Ovary (tissue), 9 donors: ENCODE results near the gene RAB10. TPM values are rescaled to one million over a fixed set of nuclear protein-coding genes. Genes with fewer than 3 reads are reported as not detected.

ENCODE experiments used
- DNase-seq, 5 donors: peaks; one replicate each; pipeline ENCODE4 v3.0.0-alpha.2; 2019 to 2020
- H3K27ac ChIP-seq, 2 donors: fragments of 200-600 bp; one replicate each; pipeline versions ENCODE4 v1.5.1 to v1.8.0; 2019 to 2022
- H3K27me3 ChIP-seq: fragments of 200-600 bp; one replicate; pipeline ENCODE4 v1.8.0; 2022
- H3K36me3 ChIP-seq: fragments of 200-600 bp; sonication (generic); one replicate; pipeline ENCODE4 v1.5.1; 2019
- H3K4me1 ChIP-seq: one replicate; pipeline ENCODE4 v1.8.1; 2013; ENCODE audit warnings: mild to moderate bottlenecking, moderate library complexity; ENCODE audit not compliant: insufficient read depth
- H3K4me3 ChIP-seq: fragments of 200-600 bp; sonication (generic); one replicate; pipeline ENCODE4 v1.5.1; 2017
- H3K9me3 ChIP-seq, 2 donors: fragments of 200-600 bp in 1 of 2; sonication (generic) in 1 of 2; one replicate each; pipeline versions ENCODE4 v1.5.1 to v1.8.1; 2013 to 2019; ENCODE audit warnings: mild to moderate bottlenecking in 1 of 2, moderate library complexity in 1 of 2
- EP300 ChIP-seq: sonication (generic); formaldehyde crosslinking; IDR thresholded peaks from one replicate; pipeline ENCODE4 v1.6.1; 2017; ENCODE audit warnings: antibody characterized with exemption
- POLR2A ChIP-seq: fragments of 450-650 bp; IDR thresholded peaks from one replicate; pipeline ENCODE4 v1.6.1; 2017; ENCODE audit warnings: antibody characterized with exemption, mild to moderate bottlenecking, moderate library complexity
- WGBS, 3 donors: extraction: QIAGEN DNeasy Blood & Tissue Kit in 1 of 3; methylation state at CpG; one replicate each; pipeline versions ENCODE4 v1.1.5 to v1.1.7; 2013 to 2017; 5-methylcytosine and 5-hydroxymethylcytosine counted together
- intact Hi-C, 4 donors: fragments of 100-400 bp; cut with DNase I; formaldehyde crosslinking; loops; one replicate each; pipeline versions ENCODE4 v1.11.0 to v1.15.1; 2022 to 2023
- polyA plus RNA-seq, 2 donors: library from polyadenylated mRNA; stranded (reverse); fragments of 200-250 nt in 1 of 2; fragments of 350-450 nt in 1 of 2; fragmentation: Illumina TruSeq in 1 of 2; extraction: RNeasy Lipid Tissue Mini Kit (QIAGEN cat#74804) in 1 of 2; gene quantifications; one replicate each; pipeline ENCODE4 v1.2.3, GENCODE V29; 2013 to 2014
- total RNA-seq, 7 donors: library from RNA; depleted of rRNA in 2 of 7; stranded (reverse); fragments of >200 nt in 2 of 7; fragmentation: NEBNext Ultra II Directional in 3 of 7; extraction: Animal tissue kit (Norgen Biotek cat#: 25700) in 3 of 7; gene quantifications; one replicate each; pipeline versions ENCODE4 v1.1.0 to v1.2.4, GENCODE V29; 2016 to 2023
- TF ChIP-seq, protein P1 (sequence below), 3 donors: fragments of 450-650 bp in 2 of 3; fragments of 200-600 bp in 1 of 3; IDR thresholded peaks; one replicate each; pipeline versions ENCODE4 v1.5.1 to v1.8.0; 2016 to 2022; ENCODE audit warnings: antibody characterized with exemption in 3 of 3, mild to moderate bottlenecking in 1 of 3
- donor health status: DM: no; HTN: no; CAD: no; lungs with moderate emphysema.
- donor health status: DM: no; HTN: no; CAD: no.
- donor health status: Bipolar disorder and iron deficiency.
- donor health status: DM: yes; HTN: yes; CAD: no.
- donor health status: DM: no; HTN: no; CAD: no.
- donor health status: DM: yes; HTN: yes; CAD: no.

Gene RAB10
- total and polyA plus RNA-seq, 9 donors: 37.6 to 112 (median 93.6) TPM

DNA sequence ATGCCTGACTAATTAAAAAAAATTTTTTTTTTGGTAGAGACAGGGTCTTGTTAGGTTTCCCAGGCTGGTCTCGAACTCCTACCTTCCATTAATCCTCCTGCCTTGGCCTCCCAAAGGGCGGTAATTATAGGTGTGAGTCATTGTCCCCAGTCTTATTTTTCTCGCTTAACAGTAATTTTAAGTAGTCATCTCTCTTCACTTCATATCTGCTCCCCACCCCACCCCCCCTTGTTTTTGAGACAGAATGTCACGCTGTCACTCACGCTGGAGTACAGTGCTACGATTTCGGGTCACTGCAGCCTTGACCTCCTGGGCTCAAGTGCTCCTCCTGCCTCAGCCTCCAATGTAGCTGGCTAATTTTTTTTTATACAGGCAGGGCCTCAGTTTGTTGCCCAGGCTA, 27.7 kb downstream of the RAB10 start:
- Histone ChIP-seq H3K9me3 (no peaks in the 10 kb centered on the region), H3K4me3 (no peak overlapping the region), H3K36me3 (no peaks in the 10 kb centered on the region), H3K27me3 (no peaks in the 10 kb centered on the region), H3K27ac (no peak overlapping the region), H3K4me1 (peaks cover 8% of the 10 kb centered on the region)
- TF ChIP-seq POLR2A (no peak), EP300 (no peak)
- no peak for DNase-seq
- intact Hi-C loops: no loop called here
- WGBS, 3 donors: 75 to 85% (median 77%) methylated on average over 7 of the region's 7 CpGs

DNA sequence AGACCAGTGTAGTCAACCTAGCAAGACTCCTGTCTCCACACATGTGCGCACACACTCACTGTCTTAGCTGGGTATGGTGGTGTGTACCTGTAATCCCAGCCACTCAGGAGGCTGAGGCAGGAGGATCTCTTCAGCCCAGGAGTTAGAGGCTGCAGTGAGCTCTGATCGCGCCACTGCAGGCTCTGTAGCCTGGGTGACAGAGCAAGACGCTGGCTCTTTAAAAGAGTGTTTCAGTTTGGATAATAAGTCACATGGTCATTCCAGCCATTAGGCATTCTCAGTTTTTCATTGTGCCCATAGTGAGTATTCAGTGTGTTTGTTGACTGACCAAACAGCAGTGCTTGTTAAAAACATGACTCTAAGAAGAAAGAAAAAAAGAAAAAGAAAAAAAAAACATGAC, 31.0 kb downstream of the RAB10 start:
- Histone ChIP-seq H3K36me3 (no peaks in the 10 kb centered on the region), H3K4me1 (peaks cover 10% of the 10 kb centered on the region), H3K9me3 (no peaks in the 10 kb centered on the region), H3K27ac (no peak overlapping the region), H3K27me3 (no peaks in the 10 kb centered on the region), H3K4me3 (no peak overlapping the region)
- intact Hi-C loops: no loop called here
- WGBS, 3 donors: 95 to 97% (median 97%) methylated on average over 4 of the region's 4 CpGs
- DNase-seq: no peak
- TF ChIP-seq POLR2A (no peak), EP300 (no peak)
- TF ChIP-seq, protein P1, sequence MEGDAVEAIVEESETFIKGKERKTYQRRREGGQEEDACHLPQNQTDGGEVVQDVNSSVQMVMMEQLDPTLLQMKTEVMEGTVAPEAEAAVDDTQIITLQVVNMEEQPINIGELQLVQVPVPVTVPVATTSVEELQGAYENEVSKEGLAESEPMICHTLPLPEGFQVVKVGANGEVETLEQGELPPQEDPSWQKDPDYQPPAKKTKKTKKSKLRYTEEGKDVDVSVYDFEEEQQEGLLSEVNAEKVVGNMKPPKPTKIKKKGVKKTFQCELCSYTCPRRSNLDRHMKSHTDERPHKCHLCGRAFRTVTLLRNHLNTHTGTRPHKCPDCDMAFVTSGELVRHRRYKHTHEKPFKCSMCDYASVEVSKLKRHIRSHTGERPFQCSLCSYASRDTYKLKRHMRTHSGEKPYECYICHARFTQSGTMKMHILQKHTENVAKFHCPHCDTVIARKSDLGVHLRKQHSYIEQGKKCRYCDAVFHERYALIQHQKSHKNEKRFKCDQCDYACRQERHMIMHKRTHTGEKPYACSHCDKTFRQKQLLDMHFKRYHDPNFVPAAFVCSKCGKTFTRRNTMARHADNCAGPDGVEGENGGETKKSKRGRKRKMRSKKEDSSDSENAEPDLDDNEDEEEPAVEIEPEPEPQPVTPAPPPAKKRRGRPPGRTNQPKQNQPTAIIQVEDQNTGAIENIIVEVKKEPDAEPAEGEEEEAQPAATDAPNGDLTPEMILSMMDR (IDR thresholded peaks at IDR 0.05): no peak

DNA sequence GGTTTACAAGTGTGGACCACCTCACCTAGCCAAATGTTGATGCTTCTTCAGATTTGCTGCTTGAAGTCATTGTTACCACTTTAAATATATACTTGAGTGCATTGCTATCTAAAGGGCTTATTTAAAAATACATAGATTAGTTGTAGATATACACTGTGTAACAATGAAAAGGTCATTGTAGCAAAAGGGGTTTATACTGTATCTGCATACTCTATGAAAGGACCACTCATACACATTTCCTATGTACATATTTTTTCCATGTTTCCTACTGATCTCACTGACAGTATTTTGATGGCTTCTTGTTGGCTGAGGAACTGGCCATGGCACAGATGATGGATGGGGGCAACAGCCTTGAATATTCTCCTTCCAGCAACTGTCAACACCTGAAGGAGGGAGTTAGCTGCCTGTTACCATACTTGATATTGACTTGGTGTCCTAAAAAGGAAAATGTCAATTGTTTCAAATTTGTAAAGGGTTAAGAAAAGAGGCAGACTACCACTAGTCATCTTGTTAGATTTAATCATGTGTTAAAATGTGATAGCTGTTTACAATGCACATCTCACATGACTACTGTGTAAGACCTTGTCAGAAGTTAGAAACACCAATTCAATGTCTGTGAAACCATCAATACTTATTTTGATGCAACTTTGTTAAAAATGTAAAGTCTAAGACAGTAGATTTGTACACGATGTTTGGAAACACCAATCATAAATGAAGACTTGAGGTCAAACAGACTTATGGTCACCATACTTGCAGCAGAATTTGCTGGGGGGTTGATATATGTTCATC, 33.5 kb downstream of the RAB10 start:
- Histone ChIP-seq H3K36me3 (no peaks in the 10 kb centered on the region), H3K4me3 (no peak overlapping the region), H3K9me3 (no peaks in the 10 kb centered on the region), H3K27ac (no peak overlapping the region), H3K4me1 (peaks cover 9% of the 10 kb centered on the region), H3K27me3 (no peaks in the 10 kb centered on the region)
- DNase-seq: no peak
- WGBS, 3 donors: 81 to 90% (median 84%) methylated on average over 1 of the region's 1 CpG
- intact Hi-C loops: no loop called here
- TF ChIP-seq EP300 (no peak), POLR2A (no peak)
- TF ChIP-seq, protein P1 (IDR thresholded peaks at IDR 0.05): no peak

DNA sequence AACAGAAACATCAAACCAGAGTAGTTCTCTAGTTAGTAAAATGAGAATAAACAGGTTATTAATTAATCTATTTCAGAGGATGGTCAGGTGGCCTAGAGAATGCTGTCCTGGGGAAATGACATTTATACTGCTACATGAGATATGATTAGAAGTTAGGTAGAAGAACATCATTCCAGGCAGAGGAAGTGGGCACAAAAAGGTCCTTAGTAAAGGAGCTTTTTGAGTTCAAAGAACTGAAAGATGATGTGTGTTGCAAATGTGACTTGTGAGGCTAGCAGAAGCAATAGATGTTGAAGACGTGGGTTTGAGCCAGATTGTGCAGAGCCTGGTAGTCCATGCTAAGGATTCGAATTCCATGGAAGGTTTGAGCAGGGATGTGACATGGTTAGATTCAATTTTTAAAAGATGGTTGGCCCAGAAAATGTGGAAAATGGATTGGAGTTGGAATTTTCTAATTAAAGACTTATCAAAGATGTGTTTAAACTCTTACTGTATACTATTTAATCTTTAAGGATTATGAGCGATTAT, 34.2 kb downstream of the RAB10 start:
- Histone ChIP-seq H3K27ac (no peak overlapping the region), H3K27me3 (no peaks in the 10 kb centered on the region), H3K9me3 (no peaks in the 10 kb centered on the region), H3K36me3 (no peaks in the 10 kb centered on the region), H3K4me1 (peaks cover 9% of the 10 kb centered on the region), H3K4me3 (no peak overlapping the region)
- TF ChIP-seq, protein P1 (IDR thresholded peaks at IDR 0.05): no peak
- no peak for TF ChIP-seq POLR2A
- TF ChIP-seq EP300: no peak
- no peak for DNase-seq
- WGBS, 3 donors: 60 to 94% (median 84%) methylated on average over 2 to 3 of the region's 3 CpGs
- intact Hi-C loops: no loop called here

DNA sequence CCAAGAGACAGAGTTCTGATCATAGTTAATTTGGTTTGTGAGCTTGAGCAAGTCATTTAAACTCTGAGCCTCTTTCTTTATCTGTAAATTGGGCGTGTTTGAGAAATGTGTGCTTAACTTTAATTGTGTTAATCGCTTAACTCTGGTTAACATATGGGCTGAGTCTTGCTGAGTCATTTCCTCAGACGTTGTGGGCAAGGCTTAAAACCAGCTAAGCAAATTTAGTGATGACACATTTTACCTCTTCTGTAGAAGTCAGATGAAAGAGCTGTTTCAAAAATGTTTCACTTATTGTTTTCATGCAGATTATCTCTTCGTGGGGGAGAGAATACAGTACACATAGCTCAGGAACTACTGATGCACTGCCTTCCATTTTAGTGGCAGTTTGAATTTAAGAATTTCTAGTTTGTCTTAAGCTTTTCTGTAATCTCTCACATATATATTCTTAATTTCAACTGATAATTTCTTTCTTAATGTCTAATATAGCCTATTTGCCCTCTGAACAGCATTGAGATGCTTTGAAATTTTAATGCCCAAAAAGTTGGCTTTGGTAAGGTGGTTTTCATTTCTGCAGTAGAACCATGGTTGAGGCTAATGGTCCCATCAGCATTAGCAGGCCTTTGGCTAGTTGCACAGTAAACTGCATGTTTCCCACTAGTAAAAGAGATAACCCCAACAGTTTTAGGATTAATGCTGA, 34.9 kb downstream of the RAB10 start:
- Histone ChIP-seq H3K4me1 (peaks cover 12% of the 10 kb centered on the region), H3K9me3 (no peaks in the 10 kb centered on the region), H3K27ac (no peak overlapping the region), H3K36me3 (no peaks in the 10 kb centered on the region), H3K4me3 (no peak overlapping the region), H3K27me3 (no peaks in the 10 kb centered on the region)
- DNase-seq: no peak
- intact Hi-C loops: no loop called here
- TF ChIP-seq EP300: no peak
- WGBS, 3 donors: 4 to 20% (median 7%) methylated on average over 4 of the region's 4 CpGs
